ENCODE results near the gene TBC1D2B. TPM values are rescaled to one million over a fixed set of nuclear protein-coding genes. Genes with fewer than 3 reads are reported as not detected.
A peak's percentile ranks its signal among the peaks of the same experiment; 100 is the strongest.

Gene TBC1D2B
- total and polyA plus RNA-seq, 11 donors, result 5.1 to 45.2 (median 10.1) TPM

- H3K27ac ChIP-seq, result peak overlapping the region; percentile 73 to 97 (median 90)
- H3K9me3 ChIP-seq, result no peaks in the 10 kb centered on the region
- TF ChIP-seq POLR2A (IDR thresholded peaks at IDR 0.05), result no peak
- peak in 3 of 12 donors; percentile 12 to 35 (median 18) for TF ChIP-seq CTCF (IDR thresholded peaks at IDR 0.05)
- peaks cover 0 to 55% (median 37%) of the 10 kb centered on the region in 12 donors for H3K4me1 ChIP-seq
- DNase-seq, result no peak
- 47 to 59% (median 50%) methylated on average over 16 to 17 of the region's 17 CpGs for WGBS, 4 donors
- H3K36me3 ChIP-seq, result peaks cover 0 to 5% (median 0%) of the 10 kb centered on the region in 9 donors
- no peaks in the 10 kb centered on the region for H3K27me3 ChIP-seq
- peak; percentile 4 to 20 (median 18) for ATAC-seq
- intact Hi-C loops (cut with DNase I), result loop anchor here in 5 of 10 donors (5.0 to 10.0 kb wide), 5 partner anchors 39 to 84 kb away; no protein-coding TSS in a partner anchor
- peak overlapping the region; percentile 73 to 100 (median 90) for H3K4me3 ChIP-seq
These were observed 1.1 kb downstream of the TBC1D2B start for GRCh38 chr15:78076231-78077052.

GRCh38 chr15:78075490-78076230, 1.9 kb downstream of the TBC1D2B start:
- Histone ChIP-seq H3K27ac (peak overlapping the region; percentile 73 to 97 (median 90)), H3K4me3 (peak overlapping the region in 11 of 12 donors; percentile 84 to 100 (median 91)), H3K36me3 (peaks cover 0 to 5% (median 0%) of the 10 kb centered on the region in 9 donors), H3K9me3 (no peaks in the 10 kb centered on the region), H3K4me1 (peaks cover 0 to 62% (median 39%) of the 10 kb centered on the region in 12 donors), H3K27me3 (no peaks in the 10 kb centered on the region)
- 20 to 35% (median 31%) methylated on average over 7 of the region's 7 CpGs for WGBS, 4 donors
- DNase-seq (peak in 4 of 5 donors; percentile 34 to 46 (median 43)), ATAC-seq (peak; percentile 60 to 76 (median 72))
- intact Hi-C loops (cut with DNase I), result loop anchor here in 5 of 10 donors (5.0 to 10.0 kb wide), 5 partner anchors 38 to 83 kb away; no protein-coding TSS in a partner anchor
- TF ChIP-seq CTCF (IDR thresholded peaks at IDR 0.05), result no peak
- no peak for TF ChIP-seq POLR2A (IDR thresholded peaks at IDR 0.05)

GRCh38 chr15:78073046-78073787, 4.3 kb downstream of the TBC1D2B start:
- TF ChIP-seq POLR2A (IDR thresholded peaks at IDR 0.05) (no peak), CTCF (IDR thresholded peaks at IDR 0.05) (no peak)
- H3K4me1 ChIP-seq, result peaks cover 5 to 87% (median 56%) of the 10 kb centered on the region in 12 donors
- peaks cover 0 to 5% (median 0%) of the 10 kb centered on the region in 9 donors for H3K36me3 ChIP-seq
- 91 to 95% (median 93%) methylated on average over 5 of the region's 5 CpGs for WGBS, 4 donors
- H3K27ac ChIP-seq, result peak overlapping the region in 9 of 12 donors; percentile 4 to 91 (median 48)
- intact Hi-C loops (cut with DNase I), result loop anchor here in 2 of 10 donors (5.0 to 10.0 kb wide), 2 partner anchors 36 to 48 kb away; no protein-coding TSS in a partner anchor
- H3K4me3 ChIP-seq, result peak overlapping the region in 2 of 12 donors; percentile 2 to 35
- no peaks in the 10 kb centered on the region for H3K9me3 ChIP-seq
- no peak for DNase-seq
- no peaks in the 10 kb centered on the region for H3K27me3 ChIP-seq
- ATAC-seq, result no peak

Measured in heart left ventricle (tissue), 16 donors.